ENCODE measurements around the gene PLIN1.

DNA sequence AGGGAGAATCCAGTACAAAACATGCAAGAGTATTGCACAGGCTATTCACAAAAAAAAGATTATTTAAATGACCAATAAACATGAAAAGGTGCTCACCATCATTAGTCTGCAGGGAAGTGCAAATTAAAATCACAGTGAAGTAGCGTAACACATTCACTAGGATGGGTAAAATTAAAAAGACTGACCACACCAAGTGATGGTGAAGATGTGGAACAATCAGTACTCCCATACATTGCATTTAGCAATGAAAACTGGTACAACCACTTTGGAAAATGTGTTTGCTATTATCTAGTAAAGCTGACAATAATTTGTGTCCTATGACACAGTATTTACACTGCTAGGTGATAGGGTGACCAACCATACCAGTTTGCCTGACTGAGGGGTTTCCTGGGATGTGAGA lies 45.5 kb upstream of the PLIN1 start:
- TF ChIP-seq, protein P1, sequence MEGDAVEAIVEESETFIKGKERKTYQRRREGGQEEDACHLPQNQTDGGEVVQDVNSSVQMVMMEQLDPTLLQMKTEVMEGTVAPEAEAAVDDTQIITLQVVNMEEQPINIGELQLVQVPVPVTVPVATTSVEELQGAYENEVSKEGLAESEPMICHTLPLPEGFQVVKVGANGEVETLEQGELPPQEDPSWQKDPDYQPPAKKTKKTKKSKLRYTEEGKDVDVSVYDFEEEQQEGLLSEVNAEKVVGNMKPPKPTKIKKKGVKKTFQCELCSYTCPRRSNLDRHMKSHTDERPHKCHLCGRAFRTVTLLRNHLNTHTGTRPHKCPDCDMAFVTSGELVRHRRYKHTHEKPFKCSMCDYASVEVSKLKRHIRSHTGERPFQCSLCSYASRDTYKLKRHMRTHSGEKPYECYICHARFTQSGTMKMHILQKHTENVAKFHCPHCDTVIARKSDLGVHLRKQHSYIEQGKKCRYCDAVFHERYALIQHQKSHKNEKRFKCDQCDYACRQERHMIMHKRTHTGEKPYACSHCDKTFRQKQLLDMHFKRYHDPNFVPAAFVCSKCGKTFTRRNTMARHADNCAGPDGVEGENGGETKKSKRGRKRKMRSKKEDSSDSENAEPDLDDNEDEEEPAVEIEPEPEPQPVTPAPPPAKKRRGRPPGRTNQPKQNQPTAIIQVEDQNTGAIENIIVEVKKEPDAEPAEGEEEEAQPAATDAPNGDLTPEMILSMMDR (conservative IDR thresholded peaks at IDR 0.05 in 1 of 2, IDR thresholded peaks at IDR 0.05 in 1 of 2; ENCODE audit: low read depth in 1 of 2, low read length in 2 of 2) = no peak
- no peak for TF ChIP-seq EZH2 (IDR thresholded peaks at IDR 0.05; ENCODE audit: low read length, missing control alignments)
